ENCODE data around the gene CHD6. TPM values are rescaled to one million over a fixed set of nuclear protein-coding genes. Genes with fewer than 3 reads are reported as not detected.

Gene CHD6
- polyA plus RNA-seq, 1 experiment: 16.4 TPM

GRCh38 chr20:41531518-41532275 is 86.5 kb downstream of the CHD6 start:
- ChIA-PET POLR2A (no interaction called here), CTCF (no interaction called here)
- DNase-seq (ENCODE audit: low read depth): no peak
- Histone ChIP-seq H3K4me3 (ENCODE audit: low read depth, low read length) (no peak overlapping the region), H3K27me3 (ENCODE audit: control insufficient read depth, insufficient read depth, low read length) (no peaks in the 10 kb centered on the region), H3K36me3 (ENCODE audit: control insufficient read depth, insufficient read depth, low read length) (peaks cover 4% of the 10 kb centered on the region)
- no peak for TF ChIP-seq CTCF (IDR thresholded peaks at IDR 0.05; ENCODE audit: insufficient read depth, low read depth, low read length)

- ChIA-PET CTCF (no interaction called here), POLR2A (no interaction called here)
- no peak overlapping the region for H3K4me3 ChIP-seq (ENCODE audit: low read depth, low read length)
- no peak for DNase-seq (ENCODE audit: low read depth)
- no peaks in the 10 kb centered on the region for H3K27me3 ChIP-seq (ENCODE audit: control insufficient read depth, insufficient read depth, low read length)
- no peak for TF ChIP-seq CTCF (IDR thresholded peaks at IDR 0.05; ENCODE audit: insufficient read depth, low read depth, low read length)
- H3K36me3 ChIP-seq (ENCODE audit: control insufficient read depth, insufficient read depth, low read length): peaks cover 4% of the 10 kb centered on the region
Measured at GRCh38 chr20:41530923-41531322, 87.3 kb downstream of the CHD6 start.

- no peak for DNase-seq (ENCODE audit: low read depth)
- no peak for TF ChIP-seq CTCF (IDR thresholded peaks at IDR 0.05; ENCODE audit: insufficient read depth, low read depth, low read length)
- Histone ChIP-seq H3K4me3 (ENCODE audit: low read depth, low read length) (no peak overlapping the region), H3K36me3 (ENCODE audit: control insufficient read depth, insufficient read depth, low read length) (no peaks in the 10 kb centered on the region), H3K27me3 (ENCODE audit: control insufficient read depth, insufficient read depth, low read length) (no peaks in the 10 kb centered on the region)
- POLR2A ChIA-PET: no interaction called here
- CTCF ChIA-PET: no interaction called here
Measured at GRCh38 chr20:41526327-41526726, 91.8 kb downstream of the CHD6 start.

- ChIA-PET POLR2A (no interaction called here), CTCF (interaction anchor here (1.0 kb wide), 1 partner anchor 8 kb away, joined by 3 read pairs; no protein-coding TSS in a partner anchor)
- H3K4me3 ChIP-seq (ENCODE audit: low read depth, low read length): 0 out of 2 replicates have a peak overlapping the region, but pooled peaks have one; percentile 3
- no peaks in the 10 kb centered on the region for H3K36me3 ChIP-seq (ENCODE audit: control insufficient read depth, insufficient read depth, low read length)
- H3K27me3 ChIP-seq (ENCODE audit: control insufficient read depth, insufficient read depth, low read length): no peaks in the 10 kb centered on the region
- no peak for DNase-seq (ENCODE audit: low read depth)
- TF ChIP-seq CTCF (IDR thresholded peaks at IDR 0.05; ENCODE audit: insufficient read depth, low read depth, low read length): no peak
Measured at GRCh38 chr20:41524980-41525613, 93.1 kb downstream of the CHD6 start.

GRCh38 chr20:41523857-41524256 is 94.3 kb downstream of the CHD6 start:
- CTCF ChIA-PET: interaction anchor here (0.7 kb wide), 1 partner anchor 83 kb away, joined by 3 read pairs; no protein-coding TSS in a partner anchor
- TF ChIP-seq CTCF (IDR thresholded peaks at IDR 0.05; ENCODE audit: insufficient read depth, low read depth, low read length): no peak
- Histone ChIP-seq H3K4me3 (ENCODE audit: low read depth, low read length) (no peak overlapping the region), H3K27me3 (ENCODE audit: control insufficient read depth, insufficient read depth, low read length) (no peaks in the 10 kb centered on the region), H3K36me3 (ENCODE audit: control insufficient read depth, insufficient read depth, low read length) (no peaks in the 10 kb centered on the region)
- DNase-seq (ENCODE audit: low read depth): no peak
- POLR2A ChIA-PET: no interaction called here

All from BJ (cell line).